HG02981 (cell line): ENCODE measurements around the gene CCL17.
"Not testable (repeated sequence)": the region's sequence is repeated elsewhere in the genome, so short reads cannot be mapped to it uniquely, and the experiment has no call there.

Source experiments
- ATAC-seq: cut with Tn5 transposase; IDR thresholded peaks from one replicate; pipeline ENCODE4 v1.9.1; 2021; ENCODE audit warnings: mild to moderate bottlenecking, moderate library complexity; ENCODE audit not compliant: unreplicated experiment

CCL17 gene

GRCh38 chr16:57403965-57404817, at the start of gene CCL17:
CCL17 (plus strand) TSS chr16:57404767; CDS start chr16:57413933, 9,166 bp downstream.
- no peak for ATAC-seq

DNA sequence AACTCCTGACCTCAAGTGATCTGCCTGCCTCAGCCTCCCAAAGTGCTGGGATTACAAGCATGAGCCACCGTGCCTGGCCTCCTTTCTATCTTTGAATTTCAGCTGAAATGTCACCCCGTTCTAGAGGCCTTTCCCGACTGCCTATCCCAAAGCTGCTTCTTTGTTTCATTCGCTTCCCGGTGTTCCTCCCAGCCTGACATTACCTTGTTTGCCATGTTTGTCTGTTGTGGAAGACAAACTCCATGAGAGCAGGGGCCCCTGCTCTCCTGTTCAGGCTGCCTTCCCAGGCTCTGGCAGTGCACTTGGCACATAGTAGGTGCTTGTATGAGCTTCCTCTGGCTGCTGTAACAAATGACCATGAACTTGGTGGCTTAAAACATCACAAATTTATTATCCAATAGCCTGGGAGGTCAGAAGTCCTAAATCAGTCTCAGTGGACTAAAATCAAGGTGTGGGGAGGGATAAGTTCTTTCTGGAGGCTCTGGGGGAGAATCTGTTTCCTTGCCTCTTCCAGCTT, 48.6 kb upstream of the CCL17 start:
- no peak for ATAC-seq

- ATAC-seq, result no peak
Observed at GRCh38 chr16:57356547-57356946, 48.0 kb upstream of the CCL17 start.

DNA sequence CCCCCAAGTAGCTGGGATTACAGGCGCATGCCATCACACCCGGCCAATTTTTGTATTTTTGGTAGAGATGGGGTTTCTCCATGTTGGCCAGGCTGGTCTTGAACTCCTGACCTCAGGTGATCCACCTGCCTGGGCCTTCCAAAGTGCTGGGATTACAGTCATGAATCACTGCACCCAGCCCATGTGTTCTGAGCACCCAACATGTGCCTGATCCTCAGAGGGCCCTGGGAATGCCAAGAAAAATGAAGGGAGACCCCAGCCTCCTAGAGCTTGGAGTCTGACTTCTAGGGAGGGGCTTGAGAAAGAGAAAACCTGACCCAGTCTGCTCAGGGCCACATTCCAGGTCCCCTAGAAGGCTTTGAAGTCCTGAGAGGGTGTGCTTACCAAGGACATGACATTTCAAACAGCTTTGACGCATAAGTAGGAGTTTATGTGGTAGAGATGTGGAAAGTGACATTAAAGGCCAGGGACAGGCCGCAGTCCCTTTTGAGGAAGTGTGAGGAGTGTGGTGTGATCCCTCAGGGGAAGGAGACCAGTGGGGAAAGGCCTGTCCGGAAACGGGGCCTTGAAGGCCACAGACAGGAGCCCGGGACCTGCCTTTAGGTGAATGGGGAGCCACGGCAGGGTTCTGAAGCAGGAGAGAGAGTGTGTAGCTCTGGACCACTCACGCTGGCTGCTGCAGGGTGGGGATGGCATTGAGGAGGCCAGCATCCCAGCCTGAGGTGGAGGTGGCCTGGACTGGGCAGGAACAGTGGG, 47.1 kb upstream of the CCL17 start:
- ATAC-seq, result no peak

GRCh38 chr16:57358086-57358420, 46.5 kb upstream of the CCL17 start:
- no peak for ATAC-seq

GRCh38 chr16:57358527-57359095, 46.0 kb upstream of the CCL17 start, which contains the start of gene CCL22:
CCL22 (plus strand) TSS chr16:57358783; CDS start chr16:57358817, 34 bp downstream.
- no peak for ATAC-seq

DNA sequence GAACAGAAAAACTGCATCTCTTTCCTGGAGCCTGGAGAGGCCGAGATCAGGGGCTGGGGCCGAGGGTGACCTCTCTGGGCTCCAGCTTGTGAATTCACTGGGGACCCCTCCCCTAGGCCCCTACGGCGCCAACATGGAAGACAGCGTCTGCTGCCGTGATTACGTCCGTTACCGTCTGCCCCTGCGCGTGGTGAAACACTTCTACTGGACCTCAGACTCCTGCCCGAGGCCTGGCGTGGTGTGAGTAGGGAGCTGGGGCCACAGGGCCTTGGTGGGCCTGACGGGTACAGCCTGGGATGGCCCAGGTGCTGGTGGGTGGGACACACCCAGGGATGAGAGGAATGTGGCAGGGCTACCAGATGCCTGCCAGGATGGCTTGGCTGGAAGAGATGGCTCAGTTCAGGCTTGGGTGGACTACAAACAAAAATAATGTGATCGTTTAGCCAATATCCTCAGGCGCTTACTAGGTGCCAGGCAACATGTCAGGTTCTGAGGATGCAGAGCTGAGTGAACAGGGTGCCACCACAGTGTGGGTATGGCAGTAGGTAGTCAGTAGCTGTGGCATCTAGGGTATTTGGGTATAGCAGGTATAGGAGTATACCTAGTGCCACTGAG, 44.1 kb upstream of the CCL17 start:
- no peak for ATAC-seq

- no peak for ATAC-seq
Observed at GRCh38 chr16:57361404-57361803, 43.2 kb upstream of the CCL17 start.

- no peak for ATAC-seq
Observed at GRCh38 chr16:57364143-57364542, 40.4 kb upstream of the CCL17 start.

- ATAC-seq, result no peak
Observed at GRCh38 chr16:57366544-57367040, 38.0 kb upstream of the CCL17 start.

GRCh38 chr16:57367116-57367752, 37.3 kb upstream of the CCL17 start:
- no peak for ATAC-seq

- ATAC-seq, result no peak
Observed at GRCh38 chr16:57371494-57372371, 32.8 kb upstream of the CCL17 start.

DNA sequence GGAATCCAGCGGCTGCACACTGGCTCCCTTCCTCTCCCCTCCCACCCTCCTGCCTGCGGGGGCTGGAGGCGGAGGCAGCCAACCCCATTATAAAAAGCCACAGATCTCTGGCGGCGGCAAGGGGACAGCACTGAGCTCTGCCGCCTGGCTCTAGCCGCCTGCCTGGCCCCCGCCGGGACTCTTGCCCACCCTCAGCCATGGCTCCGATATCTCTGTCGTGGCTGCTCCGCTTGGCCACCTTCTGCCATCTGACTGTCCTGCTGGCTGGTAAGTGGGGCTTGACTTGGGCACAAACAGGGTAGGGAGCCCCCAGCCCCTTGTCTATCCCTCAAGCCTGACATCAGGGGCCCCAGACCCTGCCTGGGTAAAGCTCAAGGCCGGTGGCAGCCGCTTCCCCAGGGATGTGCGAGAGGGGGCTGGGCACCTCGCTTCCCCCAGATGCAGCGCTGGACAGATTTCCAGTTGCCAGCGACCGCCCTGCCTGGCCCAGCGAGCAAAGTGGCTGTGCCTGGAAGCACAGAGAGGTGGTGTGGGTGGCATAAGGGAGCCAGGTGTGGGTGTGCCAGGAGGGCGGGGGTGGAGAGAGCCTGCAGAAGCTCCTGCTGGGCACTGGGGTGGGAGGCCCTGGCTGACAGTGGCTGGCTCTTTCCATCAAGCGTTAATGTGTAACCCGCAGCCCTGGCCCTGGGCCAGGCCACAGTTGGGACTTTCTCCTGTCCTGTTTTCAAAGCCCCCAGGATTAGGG, 32.0 kb upstream of the CCL17 start, which contains the start of gene CX3CL1:
CX3CL1 (plus strand) TSS at position 119 of the 745 bp plus-strand sequence; CDS start at position 198, 79 bp downstream.
- no peak for ATAC-seq

DNA sequence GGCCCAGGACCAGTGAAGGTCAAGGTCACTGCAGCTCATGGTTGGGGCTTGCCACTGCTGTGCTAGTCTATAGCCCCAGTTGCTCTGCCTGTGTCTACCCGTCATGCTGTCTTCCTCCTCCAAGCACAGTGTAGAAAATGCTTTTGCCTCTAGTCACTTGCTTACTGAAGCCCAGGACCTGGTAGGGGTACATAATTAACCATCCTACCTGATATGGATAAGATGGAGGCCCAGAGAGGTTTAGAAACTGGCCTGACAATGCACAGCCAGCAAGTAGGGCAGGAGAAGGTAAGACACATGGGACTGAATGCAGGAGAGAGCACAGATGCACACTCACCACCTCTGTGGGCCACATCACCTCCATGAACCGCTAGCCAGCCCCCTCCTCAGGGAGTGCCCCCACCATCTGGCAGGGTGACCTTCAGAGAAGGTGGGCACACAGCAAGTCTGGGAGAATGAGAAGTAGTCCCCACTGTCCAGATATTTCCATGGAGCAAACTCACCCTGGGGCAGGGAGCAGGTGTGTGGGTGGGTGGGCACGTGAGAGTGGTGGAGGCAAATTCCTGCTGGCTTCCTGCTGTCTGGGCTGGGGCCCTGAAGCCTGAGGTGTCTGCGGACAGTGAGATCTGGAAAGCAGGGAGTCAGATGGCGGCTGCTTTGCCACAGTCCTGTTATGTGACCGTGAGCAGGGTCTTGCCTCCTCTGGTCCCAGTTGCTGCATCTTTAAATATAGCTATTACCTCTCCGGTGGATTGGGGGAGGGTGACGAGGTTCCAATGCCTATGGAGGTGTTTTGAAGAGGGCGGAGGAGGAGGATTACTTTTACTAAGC, 31.2 kb upstream of the CCL17 start:
- no peak for ATAC-seq

DNA sequence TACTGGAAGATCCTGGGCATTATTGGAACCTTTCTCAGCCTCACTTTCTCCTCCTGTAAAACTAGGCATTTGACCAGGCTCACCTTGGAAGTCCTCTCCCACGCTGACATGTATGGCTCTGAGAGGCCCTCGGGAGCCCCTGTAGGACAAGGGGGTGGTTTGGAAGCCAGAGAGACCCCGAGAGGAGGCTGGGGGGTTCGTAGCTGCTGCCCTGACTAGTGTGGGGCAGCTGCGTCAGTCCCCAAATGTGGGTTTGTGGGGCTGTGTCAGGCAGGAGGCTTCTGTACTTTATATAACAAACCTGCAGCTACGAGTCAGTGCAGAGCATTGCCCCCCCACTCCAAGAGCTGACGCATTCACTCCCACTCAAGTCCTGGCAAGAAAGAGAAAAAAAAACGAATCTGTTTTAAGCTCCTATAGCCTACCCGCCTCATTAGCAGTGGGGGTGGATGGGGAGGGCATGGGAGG, 30.5 kb upstream of the CCL17 start:
- no peak for ATAC-seq

DNA sequence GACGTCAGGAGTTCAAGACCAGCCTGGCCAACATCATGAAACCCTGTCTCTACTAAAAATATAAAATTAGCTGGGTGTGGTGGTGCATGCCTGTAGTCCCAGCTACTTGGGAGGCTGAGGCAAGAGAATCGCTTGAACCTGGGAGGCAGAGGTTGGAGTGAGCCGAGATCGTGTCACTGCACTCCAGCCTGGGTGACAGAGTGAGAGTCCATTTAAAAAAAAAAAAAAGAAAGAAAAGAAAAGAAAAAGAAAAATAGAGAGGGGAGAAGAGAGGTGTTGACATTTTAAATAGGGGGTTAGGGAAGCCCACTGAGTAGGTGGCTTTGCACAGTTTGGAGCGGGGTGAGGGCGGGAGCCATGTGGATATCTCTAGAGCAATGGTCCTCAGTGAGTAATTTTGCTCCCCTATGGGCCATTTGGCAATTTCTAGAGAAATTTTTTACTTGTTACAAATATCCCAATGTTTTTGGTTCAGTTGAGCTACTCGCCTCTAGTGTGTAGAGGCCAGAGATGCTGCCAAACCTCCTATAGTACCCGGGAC, 29.6 kb upstream of the CCL17 start:
- not testable (repeated sequence) for ATAC-seq

DNA sequence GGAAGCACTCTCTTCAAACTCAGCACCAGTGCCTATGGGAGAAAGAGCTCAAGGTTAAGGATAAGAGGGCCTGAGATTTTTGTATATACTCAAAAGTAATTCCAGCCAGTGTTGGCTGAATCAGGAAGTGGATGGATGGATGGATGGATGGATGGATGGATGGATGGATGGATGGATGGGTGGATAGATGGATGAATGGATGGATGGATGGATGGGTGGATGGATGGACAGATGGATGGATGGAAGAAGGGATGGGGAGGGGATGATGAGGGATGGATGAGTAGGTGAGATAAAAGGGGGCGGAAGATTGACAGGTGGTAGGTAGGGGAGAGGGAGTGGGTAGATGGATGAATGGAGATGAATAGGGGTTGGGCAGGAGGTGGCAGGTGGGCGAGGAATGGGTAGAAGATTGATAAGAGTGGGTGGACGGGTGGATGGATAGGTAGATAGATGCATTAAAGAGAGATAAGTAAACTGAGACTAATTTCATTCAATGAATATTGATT, 28.2 kb upstream of the CCL17 start:
- no peak for ATAC-seq
